GM12878 (cell line): ENCODE measurements around the gene GAK. TPM values are rescaled to one million over a fixed set of nuclear protein-coding genes. Genes with fewer than 3 reads are reported as not detected.
A peak's percentile ranks its signal among the peaks of the same experiment; 100 is the strongest.

Experiments
- ATAC-seq: fragments of 200-7000 bp; cut with Tn5 transposase; 3 replicates; pipeline ENCODE4 v1.9.1; 2020; ENCODE audit warnings: mild to moderate bottlenecking, moderate library complexity
- BruUV-seq: library from RNA; stranded (reverse); fragments of 400-500 nt; replicated peaks from 2 replicates; lab custom pipeline; 2021; lab: Mats Ljungman, UMichigan
- CTCF ChIA-PET: fragments of 300-600 bp; sonication (Branson Sonifier 250); formaldehyde crosslinking; extraction: SDS; loops from one replicate; lab custom pipeline; 2021; ENCODE audit warnings: inconsistent platforms; lab: Yijun Ruan, JAX
- POLR2A ChIA-PET: fragments of 350-600 bp; formaldehyde crosslinking; extraction: SDS; loops from one replicate; lab custom pipeline; 2021; ENCODE audit warnings: inconsistent platforms; lab: Charles Lee
- RAD21 ChIA-PET: fragments of 300-600 bp; sonication (Branson Sonifier 250); formaldehyde crosslinking; loops from one replicate; lab custom pipeline; 2023; ENCODE audit warnings: antibody characterized with exemption; ENCODE audit not compliant: unreplicated experiment; lab: Charles Lee
- SMC1A ChIA-PET: fragments of 300-600 bp; sonication (Branson Sonifier 250); formaldehyde crosslinking; loops from one replicate; lab custom pipeline; 2023; ENCODE audit not compliant: unreplicated experiment, uncharacterized antibody; lab: Charles Lee
- DNase-seq: peaks from one replicate; pipeline ENCODE4 v3.0.0-alpha.2; 2011; ENCODE audit warnings: low read depth, low spot score
- FAIRE-seq: peaks from 3 replicates; lab custom pipeline; 2011; peaks lifted over from hg19 to GRCh38; lab: Jason Lieb, UNC
- H2AFZ ChIP-seq: 2 replicates; pipeline ENCODE4 v1.6.0; 2011; ENCODE audit warnings: low read depth, low read length, control low read depth; ENCODE audit not compliant: control insufficient read depth
- H3K27ac ChIP-seq: 2 replicates; pipeline ENCODE4 v1.5.1; 2011; ENCODE audit warnings: control low read depth; ENCODE audit not compliant: control insufficient read depth, insufficient read depth
- H3K27me3 ChIP-seq, 2 experiments: replicated peaks in 1 of 2; 2 replicates each; pipeline versions ENCODE4 v1.6.0 to v1.6.1; 2011; ENCODE audit warnings: low read length in 1 of 2; ENCODE audit not compliant: control insufficient read depth in 2 of 2, insufficient read depth in 2 of 2
- H3K36me3 ChIP-seq, 2 experiments: 2 replicates each; pipeline ENCODE4 v1.5.1; 2011; ENCODE audit warnings: low read length in 1 of 2; ENCODE audit not compliant: control insufficient read depth in 2 of 2, insufficient read depth in 2 of 2
- H3K4me1 ChIP-seq: 2 replicates; pipeline ENCODE4 v1.6.1; 2011; ENCODE audit warnings: mild to moderate bottlenecking, low read length, moderate library complexity, mixed read lengths; ENCODE audit not compliant: control insufficient read depth, insufficient read depth
- H3K4me2 ChIP-seq: 2 replicates; pipeline ENCODE4 v1.6.0; 2011; ENCODE audit warnings: control low read depth; ENCODE audit not compliant: control insufficient read depth, insufficient read depth
- H3K4me3 ChIP-seq: fragments of 200-600 bp; sonication (generic); 2 replicates; pipeline ENCODE4 v1.5.1; 2016
- H3K79me2 ChIP-seq: 2 replicates; pipeline ENCODE4 v1.6.0; 2011; ENCODE audit warnings: low read length; ENCODE audit not compliant: control insufficient read depth, insufficient read depth
- H3K9ac ChIP-seq: 2 replicates; pipeline ENCODE4 v1.8.0; 2011; ENCODE audit warnings: low read length, control low read depth, mixed read lengths; ENCODE audit not compliant: control insufficient read depth, insufficient read depth
- H3K9me3 ChIP-seq: replicated peaks from 3 replicates; pipeline ENCODE4 v1.5.1; 2011; ENCODE audit warnings: mild to moderate bottlenecking, low read length; ENCODE audit not compliant: control insufficient read depth, insufficient read depth
- H4K20me1 ChIP-seq: 2 replicates; pipeline ENCODE4 v1.6.0; 2011; ENCODE audit not compliant: control insufficient read depth, insufficient read depth
- BACH1 ChIP-seq: fragments of 450-650 bp; IDR thresholded peaks from 2 replicates; pipeline ENCODE4 v1.6.1; 2017; ENCODE audit warnings: mild to moderate bottlenecking, borderline replicate concordance
- CBFB ChIP-seq: IDR thresholded peaks from 2 replicates; pipeline ENCODE4 v1.6.1; 2016; ENCODE audit warnings: antibody characterized with exemption, low read depth
- CHD4 ChIP-seq: fragments of 200-600 bp; sonication (generic); IDR thresholded peaks from 2 replicates; pipeline ENCODE4 v1.6.1; 2016; ENCODE audit warnings: mild to moderate bottlenecking
- PAX8 ChIP-seq: fragments of 450-650 bp; IDR thresholded peaks from 2 replicates; pipeline ENCODE4 v1.6.1; 2017; ENCODE audit warnings: mild to moderate bottlenecking, moderate library complexity
- RBBP5 ChIP-seq: fragments of 200-600 bp; sonication (generic); conservative IDR thresholded peaks from 2 replicates; pipeline ENCODE4 v1.6.1; 2016
- SMC3 ChIP-seq: IDR thresholded peaks from 2 replicates; pipeline ENCODE4 v1.6.1; 2011; ENCODE audit warnings: low read length, improper control_type of control experiment, borderline replicate concordance
- TAF1 ChIP-seq: IDR thresholded peaks from 2 replicates; pipeline ENCODE4 v1.6.1; 2011; ENCODE audit warnings: mild to moderate bottlenecking, low read depth, low read length, borderline replicate concordance
- WGBS: methylation state at CpG from one replicate; pipeline ENCODE4 v1.1.6; 2016; ENCODE audit warnings: low lambda C conversion rate; ENCODE audit not compliant: insufficient replicate concordance, insufficient coverage; ENCODE audit errors: missing lambda C conversion rate; 5-methylcytosine and 5-hydroxymethylcytosine counted together
- in situ Hi-C: fragments of 300-500 bp; cut with MboI; formaldehyde crosslinking; loops from 9 replicates; pipeline ENCODE4 v1.14.3; 2018; ENCODE audit warnings: mixed read lengths
- intact Hi-C: fragments of 100-400 bp; cut with micrococcal nuclease; formaldehyde crosslinking; loops from one replicate; pipeline ENCODE4 v1.14.2; 2022; ENCODE audit not compliant: unreplicated experiment
- polyA plus RNA-seq, 11 experiments: library from polyadenylated mRNA; depleted of rRNA in 4 of 11; unstranded in 6 of 11; stranded (reverse) in 5 of 11; fragments of >200 nt; fragmentation: Nextera tagmentation in 4 of 11; fragmentation: Illumina TruSeq in 1 of 11; extraction: Ambion mirVana in 4 of 11; extraction: Trizol in 1 of 11; gene quantifications; 1 replicate in 1 of 11; 2 replicates in 10 of 11; pipeline versions ENCODE4 v1.2.1 to v1.2.3, GENCODE V29; 2011 to 2016; ENCODE audit warnings: inconsistent platforms in 2 of 11, missing spikeins in 2 of 11, low read depth in 1 of 11
- total RNA-seq, 4 experiments: library from RNA; depleted of rRNA in 3 of 4; stranded (reverse); fragments of >200 nt in 3 of 4; fragmentation: Illumina TruSeq in 1 of 4; extraction: Trizol in 1 of 4; gene quantifications; 2 replicates each; pipeline versions ENCODE4 v1.2.1 to v1.2.3, GENCODE V29; 2013 to 2021
- TF ChIP-seq, protein P1 (sequence below): fragments of 450-650 bp; IDR thresholded peaks from 2 replicates; pipeline ENCODE4 v1.6.1; 2017; ENCODE audit warnings: mild to moderate bottlenecking, low read depth, inconsistent platforms; ENCODE audit not compliant: poor library complexity, severe bottlenecking

Gene GAK
- total and polyA plus RNA-seq, 10 of the 15 experiments (the other 5 are each of a cell fraction or from before 2014, with no cell fraction given): 0.82 to 127 (median 53.8) TPM

DNA sequence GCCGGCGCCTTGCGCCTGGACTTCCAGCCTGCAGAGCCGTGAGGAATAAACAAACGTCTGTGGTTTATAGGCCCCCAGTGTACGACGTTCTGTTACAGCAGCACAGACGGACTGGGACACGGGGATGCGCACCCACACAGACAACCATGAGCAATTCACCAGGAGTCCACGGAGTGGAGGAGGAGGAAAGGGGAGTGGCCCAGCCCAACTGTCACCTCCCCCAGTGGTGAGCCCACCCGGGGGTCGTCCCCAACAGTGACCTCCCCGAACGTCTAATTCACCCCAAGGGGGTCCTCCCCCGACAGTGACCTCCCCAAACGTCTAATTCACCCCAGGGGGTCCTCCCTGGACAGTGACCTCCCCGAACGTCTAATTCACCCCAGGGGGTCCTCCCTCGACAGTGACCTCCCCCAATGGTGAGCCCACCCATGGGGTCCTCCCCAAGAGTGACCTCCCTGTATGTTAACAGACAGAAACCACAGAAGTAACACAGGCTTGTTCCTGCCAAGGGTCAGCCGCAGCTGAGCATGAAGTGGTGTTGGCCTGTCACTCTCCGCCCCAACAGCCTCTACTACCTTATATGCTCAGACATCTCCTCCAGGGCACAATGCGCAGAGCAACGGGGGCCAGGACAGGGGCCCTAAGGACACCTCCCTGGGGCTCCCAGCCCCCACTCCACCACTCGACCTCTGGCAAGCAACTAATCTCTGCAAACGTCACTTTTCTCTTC lies 6.2 kb downstream of the GAK start:
- BruUV-seq: no TSS peak
- SMC1A ChIA-PET: no interaction called here
- H3K4me3 ChIP-seq: 0 out of 2 replicates have a peak overlapping the region, but pooled peaks have one; percentile 22
- H3K4me1 ChIP-seq: peaks cover 51% of the 10 kb centered on the region
- FAIRE-seq: no peak
- H3K27me3 ChIP-seq: no peaks in the 10 kb centered on the region
- WGBS: 79% methylated on average over 23 of the region's 26 CpGs
- intact Hi-C loops: no loop called here
- TF ChIP-seq BACH1: no peak
- TF ChIP-seq TAF1: no peak
- TF ChIP-seq RBBP5: no peak
- TF ChIP-seq, protein P1, sequence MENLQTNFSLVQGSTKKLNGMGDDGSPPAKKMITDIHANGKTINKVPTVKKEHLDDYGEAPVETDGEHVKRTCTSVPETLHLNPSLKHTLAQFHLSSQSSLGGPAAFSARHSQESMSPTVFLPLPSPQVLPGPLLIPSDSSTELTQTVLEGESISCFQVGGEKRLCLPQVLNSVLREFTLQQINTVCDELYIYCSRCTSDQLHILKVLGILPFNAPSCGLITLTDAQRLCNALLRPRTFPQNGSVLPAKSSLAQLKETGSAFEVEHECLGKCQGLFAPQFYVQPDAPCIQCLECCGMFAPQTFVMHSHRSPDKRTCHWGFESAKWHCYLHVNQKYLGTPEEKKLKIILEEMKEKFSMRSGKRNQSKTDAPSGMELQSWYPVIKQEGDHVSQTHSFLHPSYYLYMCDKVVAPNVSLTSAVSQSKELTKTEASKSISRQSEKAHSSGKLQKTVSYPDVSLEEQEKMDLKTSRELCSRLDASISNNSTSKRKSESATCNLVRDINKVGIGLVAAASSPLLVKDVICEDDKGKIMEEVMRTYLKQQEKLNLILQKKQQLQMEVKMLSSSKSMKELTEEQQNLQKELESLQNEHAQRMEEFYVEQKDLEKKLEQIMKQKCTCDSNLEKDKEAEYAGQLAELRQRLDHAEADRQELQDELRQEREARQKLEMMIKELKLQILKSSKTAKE: no peak
- no peak for TF ChIP-seq PAX8
- TF ChIP-seq CBFB: no peak
- no peak for TF ChIP-seq CHD4
- TF ChIP-seq SMC3: no peak
- TF ChIP-seq, all 136 proteins: peak for 0
- H3K4me2 ChIP-seq: no peak overlapping the region; the same call in 1 of the 2 replicates
- 0 out of 2 replicates have a peak overlapping the region, but pooled peaks have one; percentile 9 for H3K27ac ChIP-seq
- POLR2A ChIA-PET: interaction anchor here (1.6 kb wide), 1 partner anchor 10 kb away, joined by 4 read pairs; no protein-coding TSS in a partner anchor
- CTCF ChIA-PET: no interaction called here
- ATAC-seq (no peak), DNase-seq (no peak)
- H3K9ac ChIP-seq: no peak overlapping the region
- peaks cover 15% of the 10 kb centered on the region for H4K20me1 ChIP-seq
- RAD21 ChIA-PET: no interaction called here
- no peaks in the 10 kb centered on the region; the same call in 1 of the 3 replicates for H3K9me3 ChIP-seq
- peaks cover 0 to 4% of the 10 kb centered on the region in 2 experiments; a peak in 2 of 4 replicates for H3K36me3 ChIP-seq
- H2AFZ ChIP-seq: no peak overlapping the region
- H3K79me2 ChIP-seq: peaks cover 79% of the 10 kb centered on the region
- in situ Hi-C loops: no loop called here
